ENCODE data around the gene TNNI2. TPM values are rescaled to one million over a fixed set of nuclear protein-coding genes. Genes with fewer than 3 reads are reported as not detected.
A peak's percentile ranks its signal among the peaks of the same experiment; 100 is the strongest.

Gene TNNI2
- 7.5 to 10.7 TPM (median 9.4 TPM) in 3 replicates for polyA plus RNA-seq
- 13.2 TPM for polyA plus RNA-seq (2011; ENCODE audit: low read depth)
- 0.74 and 1.1 TPM in 2 replicates for polyA plus RNA-seq (2011; cell fraction: cytosol; rRNA removed)
- 54.0 and 64.5 TPM in 2 replicates for polyA plus RNA-seq (2011; cell fraction: nucleus; rRNA removed)
- polyA plus RNA-seq (2012; ENCODE audit: low replicate concordance) = 8.1 and 11.6 TPM in 2 replicates
- 0.36 to 0.99 TPM in 2 of 3 replicates, not detected in the other for polyA minus RNA-seq
- polyA minus RNA-seq (2011; cell fraction: cytosol; rRNA and poly(A)+ RNA removed) = not detected
- 2.6 and 3.0 TPM in 2 replicates for polyA minus RNA-seq (2011; cell fraction: nucleus; rRNA and poly(A)+ RNA removed)

GRCh38 chr11:1838426-1839144 is at the start of gene TNNI2:
Gene TNNI2 (plus strand): TSS chr11:1838981. CDS start chr11:1839697, 716 bp downstream.
- Histone ChIP-seq H3K79me2 (ENCODE audit: control insufficient read depth, insufficient read depth, low read length) (peaks cover 23% of the 10 kb centered on the region), H3K9me3 (ENCODE audit: control insufficient read depth, low read depth, low read length) (no peaks in the 10 kb centered on the region), H3K9me1 (ENCODE audit: control insufficient read depth, extremely low read depth, insufficient read depth, low read length) (no peaks in the 10 kb centered on the region), H3K4me3 (ENCODE audit: control insufficient read depth in 2 of 3, extremely low read depth in 1 of 3, insufficient read depth in 2 of 3, low read depth in 1 of 3, low read length in 3 of 3) (no peak within 1 kb of the TSS), H3K4me2 (ENCODE audit: control insufficient read depth, extremely low read depth, insufficient read depth, low read depth, low read length) (peak within 1 kb of the TSS; percentile 94), H3K36me3 (ENCODE audit: control insufficient read depth in 2 of 2, extremely low read depth in 1 of 2, insufficient read depth in 2 of 2, low read length in 2 of 2) (no peaks in the 10 kb centered on the region), H3K27me3 (ENCODE audit: control insufficient read depth, extremely low read depth, insufficient read depth, low read length) (no peaks in the 10 kb centered on the region), H3K4me1 (ENCODE audit: control insufficient read depth, extremely low read depth, insufficient read depth, low read length) (peaks cover 59% of the 10 kb centered on the region), H3K9ac (ENCODE audit: control insufficient read depth, extremely low read depth, insufficient read depth, low read length) (no peak within 1 kb of the TSS), H3K27ac (ENCODE audit: control insufficient read depth, insufficient read depth, low read length) (no peak within 1 kb of the TSS), H2AFZ (ENCODE audit: control insufficient read depth, low read length) (no peak within 1 kb of the TSS), H4K20me1 (ENCODE audit: control insufficient read depth, extremely low read depth, insufficient read depth, low read length) (no peaks in the 10 kb centered on the region)
- dilution Hi-C loops (cut with MboI; ENCODE audit: extremely low pct_ligation_motif_present, low sequenced_read_pairs) = no loop called here
- DNase-seq (ENCODE audit: low read depth, low spot score) (no peak), FAIRE-seq (no peak)
- TF ChIP-seq CTCF (optimal IDR thresholded peaks at IDR 0.05 in 1 of 3, IDR thresholded peaks at IDR 0.05 in 1 of 3, conservative IDR thresholded peaks at IDR 0.05 in 1 of 3; ENCODE audit: extremely low read depth in 1 of 3, insufficient read depth in 2 of 3, low read length in 3 of 3) = no peak
- no peak for TF ChIP-seq EZH2 (IDR thresholded peaks at IDR 0.05; ENCODE audit: low read length)

- Histone ChIP-seq H3K79me2 (ENCODE audit: control insufficient read depth, insufficient read depth, low read length) (no peaks in the 10 kb centered on the region), H3K9me1 (ENCODE audit: control insufficient read depth, extremely low read depth, insufficient read depth, low read length) (no peaks in the 10 kb centered on the region), H3K9ac (ENCODE audit: control insufficient read depth, extremely low read depth, insufficient read depth, low read length) (no peak overlapping the region), H3K4me2 (ENCODE audit: control insufficient read depth, extremely low read depth, insufficient read depth, low read depth, low read length) (no peak overlapping the region), H3K4me1 (ENCODE audit: control insufficient read depth, extremely low read depth, insufficient read depth, low read length) (peaks cover 12% of the 10 kb centered on the region), H3K27ac (ENCODE audit: control insufficient read depth, insufficient read depth, low read length) (no peak overlapping the region), H3K9me3 (ENCODE audit: control insufficient read depth, low read depth, low read length) (no peaks in the 10 kb centered on the region), H3K36me3 (ENCODE audit: control insufficient read depth in 2 of 2, extremely low read depth in 1 of 2, insufficient read depth in 2 of 2, low read length in 2 of 2) (no peaks in the 10 kb centered on the region), H3K4me3 (ENCODE audit: control insufficient read depth in 2 of 3, extremely low read depth in 1 of 3, insufficient read depth in 2 of 3, low read depth in 1 of 3, low read length in 3 of 3) (no peak overlapping the region), H2AFZ (ENCODE audit: control insufficient read depth, low read length) (no peak overlapping the region), H4K20me1 (ENCODE audit: control insufficient read depth, extremely low read depth, insufficient read depth, low read length) (no peaks in the 10 kb centered on the region), H3K27me3 (ENCODE audit: control insufficient read depth, extremely low read depth, insufficient read depth, low read length) (no peaks in the 10 kb centered on the region)
- FAIRE-seq (no peak), DNase-seq (ENCODE audit: low read depth, low spot score) (no peak)
- no peak for TF ChIP-seq EZH2 (IDR thresholded peaks at IDR 0.05; ENCODE audit: low read length)
- dilution Hi-C loops (cut with MboI; ENCODE audit: extremely low pct_ligation_motif_present, low sequenced_read_pairs) = no loop called here
Observed at GRCh38 chr11:1791912-1792311, 46.9 kb upstream of the TNNI2 start.
